Liver (tissue), 9 donors: ENCODE data around the gene YKT6. TPM values are rescaled to one million over a fixed set of nuclear protein-coding genes. Genes with fewer than 3 reads are reported as not detected.

ENCODE experiments used
- DNase-seq: peaks from one replicate; pipeline ENCODE4 v3.0.0-alpha.2; 2017; ENCODE audit warnings: low spot score
- H3K27ac ChIP-seq, 2 donors: one replicate each; pipeline ENCODE4 v1.7.0; 2013; ENCODE audit warnings: inconsistent platforms in 2 of 2, low read length in 2 of 2, control low read depth in 1 of 2, low read depth in 1 of 2, mild to moderate bottlenecking in 1 of 2
- H3K27me3 ChIP-seq, 4 donors: one replicate each; pipeline versions ENCODE4 v1.6.1 to v1.7.0; 2013; ENCODE audit warnings: low read length in 3 of 4, inconsistent platforms in 1 of 4, mild to moderate bottlenecking in 1 of 4, moderate library complexity in 1 of 4; ENCODE audit not compliant: control insufficient read depth in 4 of 4, insufficient read depth in 4 of 4
- H3K36me3 ChIP-seq, 4 donors: one replicate each; pipeline versions ENCODE4 v1.6.1 to v1.7.0; 2013; ENCODE audit warnings: low read length in 3 of 4, mild to moderate bottlenecking in 3 of 4, low read depth in 1 of 4, moderate library complexity in 1 of 4; ENCODE audit not compliant: control insufficient read depth in 4 of 4, insufficient read depth in 3 of 4
- H3K4me1 ChIP-seq, 4 donors: one replicate each; pipeline versions ENCODE4 v1.6.1 to v1.7.0; 2013; ENCODE audit warnings: low read length in 3 of 4, mild to moderate bottlenecking in 3 of 4, moderate library complexity in 1 of 4; ENCODE audit not compliant: control insufficient read depth in 4 of 4, insufficient read depth in 4 of 4
- H3K4me3 ChIP-seq, 3 donors: one replicate each; pipeline versions ENCODE4 v1.6.1 to v1.7.0; 2013; ENCODE audit warnings: low read length in 3 of 3, control low read depth in 1 of 3, low read depth in 1 of 3, mild to moderate bottlenecking in 1 of 3
- H3K9ac ChIP-seq, 2 donors: one replicate each; pipeline ENCODE4 v1.7.0; 2013; ENCODE audit warnings: low read length in 2 of 2, mild to moderate bottlenecking in 2 of 2, moderate library complexity in 2 of 2, control low read depth in 1 of 2, low read depth in 1 of 2
- H3K9me3 ChIP-seq, 4 donors: one replicate each; pipeline versions ENCODE4 v1.6.1 to v1.7.0; 2013; ENCODE audit warnings: low read length in 3 of 4; ENCODE audit not compliant: control insufficient read depth in 4 of 4
- FOXA1 ChIP-seq: IDR thresholded peaks from 2 replicates; pipeline ENCODE4 v1.6.1; 2016; ENCODE audit warnings: antibody characterized with exemption
- FOXA2 ChIP-seq: IDR thresholded peaks from 2 replicates; pipeline ENCODE4 v1.6.1; 2016; ENCODE audit warnings: antibody characterized with exemption
- GABPA ChIP-seq, 2 donors: IDR thresholded peaks in 1 of 2; conservative IDR thresholded peaks in 1 of 2; 2 replicates each; pipeline ENCODE4 v1.6.1; 2016; ENCODE audit warnings: antibody characterized with exemption in 2 of 2, mild to moderate bottlenecking in 1 of 2, moderate library complexity in 1 of 2
- HNF4A ChIP-seq, 2 donors: conservative IDR thresholded peaks; 2 replicates each; pipeline ENCODE4 v1.6.1; 2016; ENCODE audit warnings: antibody characterized with exemption in 2 of 2, mild to moderate bottlenecking in 2 of 2
- HNF4G ChIP-seq: IDR thresholded peaks from 2 replicates; pipeline ENCODE4 v1.6.1; 2016; ENCODE audit warnings: antibody characterized with exemption
- JUND ChIP-seq, 2 donors: IDR thresholded peaks; 2 replicates each; pipeline ENCODE4 v1.6.1; 2016; ENCODE audit warnings: antibody characterized with exemption in 2 of 2
- NR2F2 ChIP-seq: IDR thresholded peaks from 2 replicates; pipeline ENCODE4 v1.6.1; 2016; ENCODE audit warnings: antibody characterized with exemption
- RAD21 ChIP-seq, 2 donors: IDR thresholded peaks; 2 replicates each; pipeline ENCODE4 v1.6.1; 2016; ENCODE audit warnings: antibody characterized with exemption in 2 of 2, mild to moderate bottlenecking in 2 of 2
- RXRA ChIP-seq, 2 donors: IDR thresholded peaks; 2 replicates each; pipeline ENCODE4 v1.6.1; 2017 to 2018; ENCODE audit warnings: antibody characterized with exemption in 2 of 2, mild to moderate bottlenecking in 1 of 2
- SP1 ChIP-seq: IDR thresholded peaks from 2 replicates; pipeline ENCODE4 v1.6.1; 2018; ENCODE audit warnings: antibody characterized with exemption, mild to moderate bottlenecking
- TAF1 ChIP-seq: conservative IDR thresholded peaks from 2 replicates; pipeline ENCODE4 v1.6.1; 2016; ENCODE audit warnings: antibody characterized with exemption, mild to moderate bottlenecking
- YY1 ChIP-seq: IDR thresholded peaks from 2 replicates; pipeline ENCODE4 v1.6.1; 2016; ENCODE audit warnings: antibody characterized with exemption, mild to moderate bottlenecking
- ZBTB33 ChIP-seq: IDR thresholded peaks from 2 replicates; pipeline ENCODE4 v1.6.1; 2016; ENCODE audit warnings: antibody characterized with exemption
- WGBS: extraction: QIAGEN DNeasy Blood & Tissue Kit; methylation state at CpG from one replicate; pipeline ENCODE4 v1.1.7; 2013; 5-methylcytosine and 5-hydroxymethylcytosine counted together
- polyA plus RNA-seq, 2 donors: library from polyadenylated mRNA; stranded (reverse) in 1 of 2; unstranded in 1 of 2; fragments of 200-250 nt in 1 of 2; fragments of >200 nt in 1 of 2; fragmentation: Nextera tagmentation in 1 of 2; extraction: Ambion mirVana in 1 of 2; gene quantifications; one replicate each; pipeline versions ENCODE4 v1.2.1 to v1.2.3, GENCODE V29; 2013 to 2015
- total RNA-seq, 2 donors: library from RNA; depleted of rRNA; stranded (reverse); fragments of >200 nt; gene quantifications; one replicate each; pipeline ENCODE4 v1.2.3, GENCODE V29; 2014
- TF ChIP-seq, protein P1 (sequence below): IDR thresholded peaks from 2 replicates; pipeline ENCODE4 v1.6.1; 2016; ENCODE audit warnings: antibody characterized with exemption
- TF ChIP-seq, protein P2 (sequence below): IDR thresholded peaks from 2 replicates; pipeline ENCODE4 v1.6.1; 2016; ENCODE audit warnings: antibody characterized with exemption
- TF ChIP-seq, protein P3 (sequence below): IDR thresholded peaks from 2 replicates; pipeline ENCODE4 v1.6.1; 2016; ENCODE audit warnings: antibody characterized with exemption, mild to moderate bottlenecking
- donor health status: healthy.
- donor health status: healthy.
- donor health status: healthy.
- donor health status: healthy.
- donor health status: healthy.

YKT6 gene
- total and polyA plus RNA-seq, 4 donors, result 8.1 to 22.0 (median 21.0) TPM

- Histone ChIP-seq H3K9me3 (no peaks in the 10 kb centered on the region), H3K27ac (peak overlapping the region; percentile 10 to 51), H3K27me3 (no peaks in the 10 kb centered on the region), H3K36me3 (no peaks in the 10 kb centered on the region), H3K4me1 (peaks cover 0 to 12% (median 2%) of the 10 kb centered on the region in 4 donors), H3K4me3 (no peak overlapping the region), H3K9ac (no peak overlapping the region)
- 82% methylated on average over 18 of the region's 18 CpGs for WGBS
- TF ChIP-seq JUND (IDR thresholded peaks at IDR 0.05) (peak; percentile 67 to 83), RXRA (IDR thresholded peaks at IDR 0.05) (peak in 1 of 2 donors; percentile 39), ZBTB33 (no peak), HNF4G (no peak), FOXA2 (no peak), TAF1 (no peak), SP1 (peak; percentile 30), RAD21 (IDR thresholded peaks at IDR 0.05) (peak in 1 of 2 donors; percentile 26), GABPA (IDR thresholded peaks at IDR 0.05 in 1 of 2, conservative IDR thresholded peaks at IDR 0.05 in 1 of 2) (no peak), YY1 (no peak)
- TF ChIP-seq, protein P1, sequence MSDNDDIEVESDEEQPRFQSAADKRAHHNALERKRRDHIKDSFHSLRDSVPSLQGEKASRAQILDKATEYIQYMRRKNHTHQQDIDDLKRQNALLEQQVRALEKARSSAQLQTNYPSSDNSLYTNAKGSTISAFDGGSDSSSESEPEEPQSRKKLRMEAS, result no peak
- TF ChIP-seq, protein P2, sequence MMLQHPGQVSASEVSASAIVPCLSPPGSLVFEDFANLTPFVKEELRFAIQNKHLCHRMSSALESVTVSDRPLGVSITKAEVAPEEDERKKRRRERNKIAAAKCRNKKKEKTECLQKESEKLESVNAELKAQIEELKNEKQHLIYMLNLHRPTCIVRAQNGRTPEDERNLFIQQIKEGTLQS, result no peak
- DNase-seq, result no peak
Measured at GRCh38 chr7:44259547-44260457, 59.0 kb downstream of the YKT6 start.

GRCh38 chr7:44261240-44261639, 60.5 kb downstream of the YKT6 start:
- H3K4me3 ChIP-seq, result no peak overlapping the region
- H3K27me3 ChIP-seq, result no peaks in the 10 kb centered on the region
- peaks cover 0 to 12% (median 2%) of the 10 kb centered on the region in 4 donors for H3K4me1 ChIP-seq
- no peak for DNase-seq
- no peaks in the 10 kb centered on the region for H3K9me3 ChIP-seq
- H3K27ac ChIP-seq, result no peak overlapping the region
- no peaks in the 10 kb centered on the region for H3K36me3 ChIP-seq
- WGBS, result 85% methylated on average over 5 of the region's 5 CpGs
- TF ChIP-seq SP1 (no peak), FOXA1 (no peak), GABPA (IDR thresholded peaks at IDR 0.05 in 1 of 2, conservative IDR thresholded peaks at IDR 0.05 in 1 of 2) (no peak), NR2F2 (no peak), RXRA (IDR thresholded peaks at IDR 0.05) (no peak), FOXA2 (no peak), TAF1 (no peak), HNF4G (no peak), JUND (IDR thresholded peaks at IDR 0.05) (no peak), ZBTB33 (no peak), HNF4A (conservative IDR thresholded peaks at IDR 0.05) (no peak), YY1 (no peak), RAD21 (IDR thresholded peaks at IDR 0.05) (no peak)
- TF ChIP-seq, protein P3, sequence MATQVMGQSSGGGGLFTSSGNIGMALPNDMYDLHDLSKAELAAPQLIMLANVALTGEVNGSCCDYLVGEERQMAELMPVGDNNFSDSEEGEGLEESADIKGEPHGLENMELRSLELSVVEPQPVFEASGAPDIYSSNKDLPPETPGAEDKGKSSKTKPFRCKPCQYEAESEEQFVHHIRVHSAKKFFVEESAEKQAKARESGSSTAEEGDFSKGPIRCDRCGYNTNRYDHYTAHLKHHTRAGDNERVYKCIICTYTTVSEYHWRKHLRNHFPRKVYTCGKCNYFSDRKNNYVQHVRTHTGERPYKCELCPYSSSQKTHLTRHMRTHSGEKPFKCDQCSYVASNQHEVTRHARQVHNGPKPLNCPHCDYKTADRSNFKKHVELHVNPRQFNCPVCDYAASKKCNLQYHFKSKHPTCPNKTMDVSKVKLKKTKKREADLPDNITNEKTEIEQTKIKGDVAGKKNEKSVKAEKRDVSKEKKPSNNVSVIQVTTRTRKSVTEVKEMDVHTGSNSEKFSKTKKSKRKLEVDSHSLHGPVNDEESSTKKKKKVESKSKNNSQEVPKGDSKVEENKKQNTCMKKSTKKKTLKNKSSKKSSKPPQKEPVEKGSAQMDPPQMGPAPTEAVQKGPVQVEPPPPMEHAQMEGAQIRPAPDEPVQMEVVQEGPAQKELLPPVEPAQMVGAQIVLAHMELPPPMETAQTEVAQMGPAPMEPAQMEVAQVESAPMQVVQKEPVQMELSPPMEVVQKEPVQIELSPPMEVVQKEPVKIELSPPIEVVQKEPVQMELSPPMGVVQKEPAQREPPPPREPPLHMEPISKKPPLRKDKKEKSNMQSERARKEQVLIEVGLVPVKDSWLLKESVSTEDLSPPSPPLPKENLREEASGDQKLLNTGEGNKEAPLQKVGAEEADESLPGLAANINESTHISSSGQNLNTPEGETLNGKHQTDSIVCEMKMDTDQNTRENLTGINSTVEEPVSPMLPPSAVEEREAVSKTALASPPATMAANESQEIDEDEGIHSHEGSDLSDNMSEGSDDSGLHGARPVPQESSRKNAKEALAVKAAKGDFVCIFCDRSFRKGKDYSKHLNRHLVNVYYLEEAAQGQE, result no peak
- TF ChIP-seq, protein P1, result no peak
- TF ChIP-seq, protein P2, result no peak
- H3K9ac ChIP-seq, result no peak overlapping the region
